Measurements from ENCODE around the gene PIP5KL1.

The PIP5KL1 gene

DNA sequence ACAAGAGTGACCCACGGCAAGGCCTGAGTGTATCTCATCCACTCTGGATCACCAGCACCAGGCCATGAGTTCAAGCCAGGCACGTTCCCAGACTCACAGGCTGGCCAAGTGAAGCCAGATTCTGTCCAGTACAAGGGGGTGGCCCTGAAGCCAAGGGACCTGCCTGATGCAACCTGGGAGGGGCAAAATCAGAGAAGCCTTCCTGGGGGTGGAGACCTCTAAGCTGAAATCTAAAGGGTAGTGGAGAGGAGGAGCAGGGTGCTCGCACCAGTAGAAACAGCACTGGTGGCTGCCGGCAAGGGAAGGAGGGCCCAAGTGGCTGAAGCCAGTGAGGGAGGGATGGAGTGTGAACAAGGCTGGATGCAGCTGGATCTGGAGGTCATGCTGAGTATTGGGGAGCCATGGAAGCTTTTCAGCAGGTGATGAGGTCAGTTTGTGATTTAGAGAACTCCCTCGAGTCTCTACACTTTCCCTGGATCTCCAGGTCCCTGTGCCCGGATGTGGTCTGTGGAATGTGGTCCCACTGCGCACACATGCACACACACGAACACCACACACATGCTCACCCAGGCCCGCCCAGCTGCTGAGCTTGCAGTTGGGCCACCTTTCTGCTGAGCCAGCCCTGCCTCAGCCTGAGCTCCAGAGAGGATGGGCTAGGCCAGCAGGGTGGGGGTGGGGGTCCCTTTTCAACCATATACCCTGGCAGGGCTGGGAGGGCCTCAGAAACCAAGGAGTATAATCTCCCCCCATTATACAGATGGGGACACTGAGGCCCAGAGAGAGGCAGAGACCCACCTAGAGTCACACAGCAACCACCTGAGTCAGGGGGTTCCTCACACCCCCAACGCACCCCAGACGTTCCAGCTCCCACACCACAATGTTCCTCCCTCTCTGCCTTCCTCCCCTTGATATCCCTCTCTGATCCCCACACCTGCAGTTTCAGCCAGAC is 1.6 kb downstream of the PIP5KL1 start:
- no peak for DNase-seq

DNA sequence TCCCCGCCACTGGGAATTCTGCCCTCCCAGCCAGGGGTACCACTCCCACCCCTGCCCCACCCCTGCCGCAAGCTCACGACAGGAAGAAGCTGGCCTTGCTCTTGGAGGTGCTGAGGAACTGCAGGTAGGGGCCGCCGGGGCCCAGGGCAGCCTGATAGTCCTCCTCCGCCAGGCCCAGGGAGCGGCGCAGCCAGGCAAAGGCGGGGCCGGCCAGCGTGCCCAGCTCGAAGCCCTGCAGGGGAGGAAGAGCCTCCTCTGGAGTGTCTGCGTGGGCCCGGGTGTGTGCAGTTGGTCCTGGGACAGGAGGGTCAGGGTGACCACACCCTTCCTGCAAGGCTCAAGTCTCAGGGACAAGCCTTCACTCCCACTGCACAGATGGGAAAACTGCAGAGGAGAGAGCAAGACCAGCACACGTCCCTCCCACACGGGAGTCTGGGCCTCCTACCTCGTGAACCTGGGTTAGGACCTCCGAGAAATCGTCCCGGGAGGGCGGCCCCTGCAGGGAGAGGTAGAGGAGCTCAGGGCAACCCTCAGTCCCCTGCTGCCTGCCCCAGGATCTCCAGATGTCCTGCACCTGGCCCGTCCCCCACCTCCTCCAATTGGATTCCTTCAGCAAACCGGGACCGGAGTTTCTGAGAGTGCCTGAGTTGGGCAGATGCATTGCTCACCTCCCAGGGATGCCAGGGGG is 2.4 kb downstream of the PIP5KL1 start:
- DNase-seq = no peak

- no peak for DNase-seq
Observed at GRCh38 chr9:127927201-127927987, 3.2 kb downstream of the PIP5KL1 start.

DNA sequence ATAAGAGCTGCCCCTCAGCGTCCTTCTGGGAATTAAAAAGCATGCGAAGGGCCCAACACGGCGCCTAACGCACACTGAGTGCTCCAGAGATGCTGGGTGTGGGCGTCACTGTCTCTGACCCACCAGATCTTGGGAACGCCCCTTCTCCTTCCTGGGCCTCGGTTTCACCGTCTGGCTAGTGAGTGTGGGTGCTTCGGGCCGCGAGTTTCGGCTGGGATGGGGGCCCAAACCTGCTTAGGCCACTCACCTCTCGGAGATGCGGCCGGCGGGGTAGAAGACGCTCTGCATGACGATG is 3.7 kb downstream of the PIP5KL1 start:
- DNase-seq = no peak

DNA sequence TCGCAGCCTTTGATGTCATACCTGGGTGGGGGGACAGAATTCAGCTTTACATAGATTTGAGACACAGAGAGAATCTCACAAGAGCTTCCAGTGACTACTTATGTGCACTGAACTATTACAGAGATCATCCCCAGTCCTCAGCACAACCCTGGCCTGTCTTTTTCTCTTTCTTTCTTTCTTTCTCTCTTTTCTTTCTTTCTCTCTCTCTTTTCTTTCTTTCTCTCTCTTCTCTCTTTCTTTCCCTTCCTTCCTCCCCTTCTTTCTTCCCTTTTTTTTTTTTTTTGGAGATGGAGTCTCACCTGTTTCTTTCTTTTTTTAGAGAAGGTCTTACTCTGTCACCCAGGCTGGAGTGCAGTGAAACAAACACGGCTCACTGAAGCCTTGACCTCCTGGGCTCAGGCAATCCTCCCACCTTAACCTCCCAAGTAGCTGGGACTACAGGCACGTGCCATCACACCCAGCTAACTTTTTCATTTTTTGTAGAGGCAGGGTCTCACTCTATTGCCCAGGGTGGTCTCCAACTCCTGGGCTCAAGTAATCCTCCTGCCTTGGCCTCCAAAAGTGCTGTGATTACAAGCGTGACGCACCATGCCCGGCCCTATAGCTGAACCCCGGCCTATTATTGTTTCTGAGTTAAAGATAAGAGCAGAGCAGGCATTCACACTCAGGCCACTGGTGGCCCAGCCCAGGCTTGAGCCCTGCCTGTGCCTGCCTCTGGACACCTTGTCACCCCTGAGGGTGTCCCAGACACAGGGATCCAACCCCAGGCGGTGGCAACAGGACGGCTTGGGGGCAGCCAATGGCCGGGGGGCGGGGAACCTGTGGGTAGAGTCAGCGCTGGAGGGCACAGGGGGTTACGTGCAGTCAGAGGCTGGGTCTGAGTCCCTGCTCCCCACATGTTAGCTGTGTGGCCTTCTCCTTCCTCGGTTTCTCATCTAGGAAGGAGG is 4.3 kb downstream of the PIP5KL1 start:
- no peak for DNase-seq

DNA sequence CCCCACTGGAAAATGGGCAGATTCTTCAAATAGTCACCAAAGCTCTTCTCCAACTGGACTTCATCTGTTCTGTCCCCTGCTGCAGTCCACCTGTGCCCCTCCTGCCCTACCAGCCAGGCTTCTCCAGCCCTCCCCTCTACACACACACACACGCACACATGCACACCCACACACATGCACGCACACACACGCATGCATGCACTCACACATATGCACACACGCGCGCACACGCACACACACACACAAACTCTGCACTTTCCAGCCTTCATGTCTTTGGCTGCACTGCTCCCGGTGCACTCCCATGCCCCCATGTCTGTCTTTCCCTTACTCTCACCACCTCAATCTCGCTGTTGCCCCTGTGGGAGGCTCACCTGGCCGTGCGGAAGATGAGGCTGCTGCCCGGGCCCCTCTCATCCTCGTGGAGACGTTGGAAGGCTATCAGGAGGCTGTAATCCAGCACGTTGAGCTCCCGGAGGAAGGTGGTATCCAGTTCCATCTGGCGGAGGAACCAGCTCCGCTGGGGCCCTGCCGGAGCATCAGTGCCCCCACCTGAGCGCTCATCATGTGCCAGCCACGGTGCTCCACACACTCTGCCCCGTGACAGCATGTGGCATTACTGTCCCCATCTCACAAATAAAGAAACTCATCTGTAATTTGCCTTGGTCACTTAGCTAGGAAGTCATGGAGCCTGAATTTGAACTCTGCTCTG is 5.7 kb downstream of the PIP5KL1 start:
- DNase-seq = no peak

DNA sequence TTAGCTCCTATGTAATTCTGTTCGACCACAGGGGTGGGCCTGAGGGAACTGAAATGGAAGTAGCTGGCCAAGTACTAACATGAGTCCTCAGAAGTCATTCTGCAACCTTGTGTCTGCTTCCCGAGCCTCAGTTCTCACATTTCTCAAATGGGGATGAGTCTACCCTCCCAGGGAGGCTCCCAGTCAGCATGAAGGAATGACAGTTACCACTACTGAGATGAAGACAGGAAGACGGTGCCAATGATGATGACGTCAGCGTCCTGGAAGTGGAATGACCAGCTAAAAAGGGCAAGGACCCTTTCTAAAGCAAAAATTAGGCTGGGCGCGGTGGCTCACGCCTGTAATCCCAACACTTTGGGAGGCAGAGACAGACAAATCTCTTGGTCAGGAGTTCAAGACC is 6.8 kb downstream of the PIP5KL1 start:
- DNase-seq = no peak

DNA sequence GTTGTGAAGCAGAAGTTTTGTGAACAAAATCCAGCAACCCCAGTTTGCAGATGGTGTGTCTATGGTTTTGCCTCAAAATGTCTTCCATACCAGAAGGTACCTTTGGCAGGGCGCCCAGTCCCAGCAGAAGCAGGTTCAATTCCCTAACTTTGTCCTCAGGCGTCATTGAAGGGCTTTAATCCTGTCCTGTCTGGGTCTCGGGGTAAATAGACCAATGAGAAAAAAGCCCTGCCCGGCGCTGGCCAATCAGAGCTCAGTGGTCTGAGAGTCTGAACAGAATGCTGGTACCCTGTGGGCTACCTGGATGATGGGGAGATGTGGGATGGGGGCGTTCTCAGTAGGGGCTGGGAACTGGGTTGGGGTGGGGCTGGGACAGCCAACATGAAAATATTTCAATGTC is 7.5 kb downstream of the PIP5KL1 start:
- DNase-seq = no peak

DNA sequence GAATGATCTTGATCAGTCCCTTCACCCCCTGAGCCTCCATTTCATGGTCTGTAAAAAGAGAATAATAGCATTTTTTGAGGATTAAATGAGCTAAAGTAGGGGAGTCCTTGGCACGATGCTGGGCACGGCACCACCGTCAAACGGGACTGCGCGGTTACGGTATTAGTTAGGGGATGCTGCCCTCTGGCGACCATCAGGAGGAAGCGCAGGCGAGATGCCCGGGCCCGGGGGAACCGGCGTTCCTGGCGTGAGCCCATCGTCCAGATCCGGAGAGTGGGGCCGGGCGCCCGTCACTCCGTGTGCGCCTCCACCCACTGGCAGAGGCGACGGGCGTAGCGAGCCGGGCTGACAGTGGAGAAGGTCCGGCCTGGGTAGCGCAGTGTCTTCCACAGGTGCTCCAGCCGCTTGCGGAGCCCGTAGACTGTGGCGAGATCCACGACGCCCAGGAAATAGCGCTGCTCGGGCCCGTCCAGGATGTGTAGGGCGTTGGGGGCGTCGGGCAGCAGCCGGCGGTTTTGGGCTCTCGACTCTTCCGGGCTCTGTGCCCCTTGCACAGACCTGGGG is 8.9 kb downstream of the PIP5KL1 start:
- DNase-seq = peak; percentile 80

DNA sequence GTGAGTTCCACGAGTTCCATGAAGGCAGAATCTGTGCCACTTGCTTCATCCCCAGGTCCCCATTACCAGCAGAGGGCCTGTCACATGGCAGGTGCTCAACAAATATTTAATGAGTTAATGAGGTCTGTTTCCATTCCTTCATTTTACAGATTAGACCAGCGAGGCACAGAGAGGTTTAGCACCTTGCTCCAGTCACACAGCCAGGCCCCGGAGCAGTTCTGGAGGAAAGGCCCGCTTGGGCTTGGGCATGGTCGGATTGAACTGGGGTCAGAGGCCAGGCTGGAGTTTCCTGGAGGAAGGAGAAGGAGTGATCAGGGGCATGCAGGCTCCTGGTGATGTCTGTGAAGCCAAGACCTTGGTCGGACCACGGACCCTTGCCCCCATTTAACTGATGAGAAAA is 9.8 kb downstream of the PIP5KL1 start:
- no peak for DNase-seq

DNA sequence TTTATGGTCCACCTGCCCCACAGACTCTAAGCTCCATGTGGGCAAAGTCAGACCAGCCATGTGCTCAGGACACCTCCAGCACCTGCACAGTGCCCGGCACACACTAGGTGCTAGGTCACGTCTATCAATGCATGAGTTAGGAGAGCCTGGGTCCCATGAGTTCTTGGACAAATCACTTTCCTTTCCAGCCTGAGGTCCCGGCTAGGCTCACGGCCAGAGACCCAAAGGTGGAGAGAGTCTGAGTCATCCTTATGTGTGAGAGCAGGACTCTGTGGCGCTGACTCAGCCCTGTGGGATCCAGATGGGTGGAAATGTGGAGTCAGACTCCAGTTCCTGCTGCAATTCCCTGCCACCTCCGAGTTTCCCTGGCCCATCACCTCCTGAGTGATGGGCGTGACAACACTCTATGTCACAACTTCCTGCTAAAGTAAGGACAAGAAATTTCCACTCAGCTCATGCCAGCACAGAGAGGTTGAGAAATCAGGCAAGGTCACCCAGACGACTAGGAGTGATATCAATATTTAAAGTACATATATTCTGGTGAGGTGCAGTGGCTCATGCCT is 11.2 kb downstream of the PIP5KL1 start:
- no peak for DNase-seq

GRCh38 chr9:127918183-127919107 is 12.1 kb downstream of the PIP5KL1 start:
- no peak for DNase-seq

- DNase-seq = no peak
Observed at GRCh38 chr9:127917603-127918002, 13.0 kb downstream of the PIP5KL1 start.

DNA sequence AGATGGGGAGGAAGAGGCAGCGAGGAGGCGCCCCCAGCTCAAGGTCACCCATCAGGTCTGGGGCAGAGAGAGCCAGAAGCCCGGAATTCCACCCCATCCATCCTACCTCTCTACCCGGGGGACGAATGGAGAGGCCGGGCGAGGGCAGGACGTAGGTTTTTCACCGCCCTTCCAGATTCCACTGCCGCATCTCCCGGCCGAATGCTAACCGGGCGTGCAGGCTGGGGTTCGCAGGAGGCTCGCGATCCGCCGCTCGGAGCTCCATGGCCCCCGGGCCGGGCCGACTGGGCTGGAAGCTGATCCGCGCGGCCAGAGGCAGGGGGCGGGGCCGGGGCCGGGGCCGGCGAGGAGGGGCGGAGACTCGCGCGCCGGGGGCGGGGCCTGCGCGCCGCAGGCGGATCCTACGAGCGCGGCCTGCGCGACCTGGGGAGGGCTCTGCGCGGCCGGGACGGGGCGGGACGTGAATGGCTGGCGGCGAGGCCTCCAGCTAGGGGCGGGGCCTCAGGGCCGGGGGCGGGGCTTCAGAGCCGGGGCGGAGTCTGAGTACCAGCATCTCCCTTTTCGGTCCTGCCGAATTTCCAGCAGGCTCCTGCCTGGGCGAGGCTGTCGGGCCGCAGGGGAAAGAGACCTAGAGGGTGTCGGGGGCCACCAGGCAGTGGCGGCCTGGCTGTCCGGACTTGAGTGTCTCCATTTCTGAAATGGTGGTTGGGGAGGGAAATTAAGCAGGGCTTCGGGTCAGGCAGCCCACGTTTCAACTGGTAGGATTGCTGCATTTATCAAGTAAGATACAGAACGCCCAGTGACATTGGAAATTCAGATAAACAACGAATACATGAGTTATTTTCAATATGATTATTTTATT is 13.6 kb downstream of the PIP5KL1 start, which contains the start of gene ST6GALNAC4:
Gene ST6GALNAC4, minus strand, starts transcription at position 322 of the 862 bp plus-strand sequence. CDS start 622 bp downstream, outside the sequence.
- DNase-seq = peak; percentile 79

- DNase-seq = no peak
Observed at GRCh38 chr9:127915801-127916719, 14.5 kb downstream of the PIP5KL1 start.

GRCh38 chr9:127915325-127915752 is 15.2 kb downstream of the PIP5KL1 start:
- DNase-seq = no peak

DNA sequence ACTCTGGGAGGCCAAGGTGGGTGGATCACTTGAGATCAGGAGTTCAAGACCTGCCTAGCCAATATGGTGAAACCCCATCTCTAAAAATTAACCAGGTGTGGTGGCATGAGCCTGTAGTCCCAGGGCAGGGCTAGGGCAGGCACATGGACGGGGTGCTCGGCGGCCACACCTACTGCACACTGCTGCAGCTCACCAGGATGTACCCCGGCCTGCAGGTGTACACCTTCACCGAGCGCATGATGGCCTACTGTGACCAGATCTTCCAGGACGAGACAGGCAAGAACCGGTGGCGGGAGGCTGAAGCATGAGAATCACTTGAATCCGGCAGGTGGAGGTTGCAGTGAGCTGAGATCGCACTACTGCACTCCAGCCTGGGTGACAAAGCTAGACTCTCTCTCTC is 16.9 kb downstream of the PIP5KL1 start:
- DNase-seq = no peak
